Esophagus squamous epithelium (tissue), 4 donors: Measurements from ENCODE around the gene CALN1.

Experiments used
- CTCF ChIP-seq, 6 experiments: fragments of 450-650 bp in 4 of 6; fragments of 200-600 bp in 2 of 6; sonication (generic) in 2 of 6; IDR thresholded peaks; one replicate each; pipeline ENCODE4 v1.5.1; 2016 to 2019; ENCODE audit warnings: antibody characterized with exemption in 6 of 6, mild to moderate bottlenecking in 4 of 6, moderate library complexity in 4 of 6
- POLR2A ChIP-seq, 4 donors: fragments of 450-650 bp; IDR thresholded peaks; one replicate each; pipeline ENCODE4 v1.6.1; 2017; ENCODE audit warnings: antibody characterized with exemption in 4 of 4, mild to moderate bottlenecking in 4 of 4, moderate library complexity in 3 of 4

GRCh38 chr7:72321637-72322036 lies 90.5 kb downstream of the CALN1 start:
- TF ChIP-seq CTCF (IDR thresholded peaks at IDR 0.05): no peak
- no peak for TF ChIP-seq POLR2A (IDR thresholded peaks at IDR 0.05)
